Muscle of arm (tissue), 12 donors: Measurements from ENCODE around the gene KCNQ2. TPM values are rescaled to one million over a fixed set of nuclear protein-coding genes. Genes with fewer than 3 reads are reported as not detected.
"Not testable (repeated sequence)": the region's sequence is repeated elsewhere in the genome, so short reads cannot be mapped to it uniquely, and the experiment has no call there.

Experiments
- DNase-seq: peaks from one replicate; pipeline ENCODE4 v3.0.0-alpha.2; 2013
- polyA plus RNA-seq, 12 donors: library from polyadenylated mRNA; unstranded; fragments of 120-200 nt; gene quantifications; one replicate each; pipeline ENCODE4 v1.2.1, GENCODE V29; 2013; ENCODE audit not compliant: insufficient read length in 12 of 12

KCNQ2 gene
- polyA plus RNA-seq, 12 donors = 1.6 to 5.4 (median 2.9) TPM; not detected in 1

DNA sequence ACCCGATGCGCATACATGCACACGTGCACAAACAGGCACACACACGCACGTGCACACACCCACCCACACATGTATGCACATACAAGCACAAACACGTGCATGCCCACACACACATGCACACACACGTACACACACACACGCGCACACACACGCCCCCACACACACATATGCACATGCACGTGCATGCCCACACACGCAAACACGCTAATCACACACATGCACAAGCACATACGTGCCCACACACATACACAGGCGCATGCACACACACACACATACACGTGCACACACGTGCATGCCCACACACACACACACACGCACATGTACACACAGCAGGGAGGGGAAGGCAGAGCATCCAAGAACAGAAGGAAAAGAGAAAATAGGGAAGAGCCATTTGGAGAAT lies 84.5 kb downstream of the KCNQ2 start:
- no peak for DNase-seq

DNA sequence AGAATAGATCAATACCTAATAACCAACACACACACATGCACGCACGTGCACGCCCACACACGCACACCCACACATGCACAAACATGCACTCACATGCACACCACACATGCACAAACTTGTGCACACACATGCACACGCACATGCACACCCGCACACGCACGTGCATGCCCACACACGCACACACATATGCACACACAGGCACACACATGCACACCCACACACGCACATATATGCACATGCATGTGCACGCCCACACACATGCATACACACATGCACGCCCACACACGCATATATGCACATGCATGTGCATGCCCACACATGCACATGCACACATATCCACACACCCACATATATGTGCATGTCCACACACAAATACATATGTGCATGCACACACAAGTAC lies 85.1 kb downstream of the KCNQ2 start:
- DNase-seq = no peak

DNA sequence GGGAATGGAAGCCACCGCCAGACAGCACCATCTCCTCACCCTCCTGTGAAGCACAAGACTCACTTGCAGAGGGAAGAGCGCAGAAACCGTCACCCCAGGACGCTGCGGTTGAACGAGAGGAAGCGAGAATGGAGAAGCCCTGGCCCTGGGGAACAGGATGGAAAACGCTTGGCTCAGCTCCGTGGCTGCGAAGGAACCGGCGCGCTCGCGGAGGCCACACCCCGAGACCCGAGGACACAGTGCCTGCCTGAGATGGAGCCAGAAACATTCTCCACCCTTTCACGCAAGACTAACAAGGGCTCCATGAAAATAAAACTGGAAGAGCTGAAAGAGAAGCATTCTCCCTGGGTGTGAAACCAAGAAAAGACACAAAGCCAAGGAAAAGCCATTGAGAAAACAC lies 86.0 kb downstream of the KCNQ2 start:
- no peak for DNase-seq

DNA sequence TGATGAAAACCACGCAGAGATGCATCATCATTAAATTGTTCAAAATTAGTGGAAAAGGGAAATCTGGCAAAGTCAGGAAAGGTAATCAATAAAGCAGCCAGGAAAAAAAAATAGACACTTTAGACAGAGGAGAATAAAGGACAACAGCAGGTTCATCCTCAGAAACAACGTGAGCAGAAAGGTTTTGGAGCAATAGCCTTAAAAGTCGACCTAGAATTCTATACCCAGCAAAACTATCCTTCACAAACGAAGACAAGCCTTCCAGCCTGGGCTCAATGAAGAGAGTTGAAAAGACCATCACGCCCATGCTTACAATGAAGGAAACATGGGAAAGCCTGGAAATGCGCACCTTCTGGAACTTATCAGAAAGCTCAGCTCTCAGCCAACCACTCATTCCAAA lies 86.6 kb downstream of the KCNQ2 start:
- DNase-seq = no peak

DNA sequence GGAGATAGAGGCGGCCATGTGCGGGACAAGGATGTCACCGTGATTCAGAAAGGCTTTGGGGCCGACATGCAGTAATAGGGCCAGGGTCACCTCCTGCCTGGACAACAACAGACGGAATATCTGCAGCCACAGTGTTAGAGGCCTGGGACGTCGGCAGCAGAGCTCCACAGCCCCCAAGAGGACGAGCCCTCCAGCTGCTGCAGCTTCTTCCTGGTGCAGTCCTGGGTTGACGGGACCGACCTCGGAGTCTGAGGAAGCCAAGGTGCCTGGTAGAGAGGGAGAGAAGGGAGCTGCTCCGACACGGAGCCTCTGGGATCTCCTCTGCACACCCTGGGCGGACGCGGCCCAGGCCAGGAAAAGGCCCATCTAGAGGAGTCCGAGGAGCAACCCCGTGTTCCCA lies 88.1 kb downstream of the KCNQ2 start:
- DNase-seq = no peak

DNA sequence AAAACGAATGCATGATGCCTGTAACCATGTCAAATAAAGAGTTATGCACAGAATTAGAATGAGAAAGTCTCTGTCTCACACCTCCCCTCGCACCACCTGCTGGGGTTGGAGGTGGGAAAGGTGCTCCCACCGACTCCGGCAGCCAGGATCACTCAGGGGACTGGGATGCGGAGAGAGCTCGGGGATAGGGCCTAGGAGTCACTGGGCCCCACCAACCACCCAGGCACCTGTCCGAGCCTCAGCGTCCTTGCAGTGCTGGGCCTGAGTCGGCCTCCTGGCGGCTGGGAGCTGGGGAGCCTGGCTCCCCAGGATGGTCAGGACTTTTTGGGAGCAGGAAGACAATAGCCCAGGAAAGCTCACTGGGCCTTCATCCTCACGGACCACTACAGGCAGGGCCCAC lies 88.9 kb downstream of the KCNQ2 start:
- DNase-seq = no peak

DNA sequence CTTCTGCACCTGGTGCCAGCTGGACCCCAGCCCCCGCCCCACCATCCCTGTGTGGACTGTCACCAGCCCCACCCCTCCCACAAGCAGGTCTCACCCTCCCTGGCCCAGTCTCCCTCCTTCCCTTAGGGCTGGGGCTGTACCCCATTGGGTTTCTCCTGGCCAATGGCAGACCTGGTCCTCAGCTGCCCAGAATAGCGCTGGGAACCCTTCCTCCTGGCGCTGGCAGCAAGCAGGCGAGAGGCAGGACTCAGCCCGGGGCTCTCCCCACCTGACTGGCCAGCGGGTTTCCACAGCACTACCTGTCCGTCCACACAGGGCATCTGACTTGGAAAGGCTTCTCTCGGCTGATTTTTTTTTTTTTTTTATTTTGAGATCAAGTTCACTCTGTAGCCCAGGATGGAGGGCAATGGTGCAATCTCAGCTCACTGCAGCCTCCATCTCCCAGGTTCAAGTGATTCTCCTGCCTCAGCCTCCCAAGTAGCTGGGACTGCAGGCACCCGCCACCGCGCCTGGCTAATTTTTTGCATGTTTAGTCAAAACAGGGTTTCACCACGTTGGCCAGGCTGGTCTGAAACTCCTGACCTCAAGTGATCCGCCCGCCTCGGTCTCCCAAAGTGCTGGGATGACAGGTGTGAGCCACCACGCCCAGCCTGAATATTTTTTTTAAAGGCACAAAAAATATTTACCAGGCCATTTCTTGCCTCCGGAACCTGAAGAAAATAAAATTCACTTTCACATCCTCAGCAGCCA lies 89.7 kb downstream of the KCNQ2 start:
- no peak for DNase-seq

DNA sequence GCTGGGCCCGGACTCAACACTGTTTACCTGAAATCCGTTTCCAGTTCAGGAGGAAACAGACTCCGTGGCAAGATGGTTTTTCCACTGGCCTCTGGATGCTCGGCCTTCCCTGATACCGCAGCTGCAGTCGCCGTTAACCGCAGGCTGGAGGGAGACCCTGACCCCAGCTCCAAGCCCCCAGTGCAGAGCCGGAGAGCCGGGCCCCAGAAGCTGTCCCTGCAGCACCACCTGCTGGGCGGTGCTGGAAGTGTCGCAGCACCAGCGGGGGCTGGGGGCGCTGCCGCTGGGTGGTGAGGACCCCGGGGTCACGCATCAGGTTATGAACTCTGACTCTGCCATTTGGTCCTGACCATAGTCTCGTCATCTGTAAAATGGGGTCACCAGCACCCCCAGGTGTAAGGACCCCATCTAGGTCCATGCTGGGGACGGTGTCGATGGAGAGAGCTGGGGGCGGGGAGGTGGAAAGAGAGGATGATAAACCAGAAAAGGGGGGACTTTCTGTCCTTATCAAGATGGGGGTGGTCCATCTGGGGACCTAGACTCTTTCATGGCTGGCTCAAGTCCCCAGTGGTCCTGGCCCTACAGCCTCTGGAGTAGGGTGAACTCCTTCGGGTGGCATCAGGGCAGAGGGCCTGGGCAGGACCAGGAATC lies 90.5 kb downstream of the KCNQ2 start:
- peak; percentile 19 for DNase-seq

DNA sequence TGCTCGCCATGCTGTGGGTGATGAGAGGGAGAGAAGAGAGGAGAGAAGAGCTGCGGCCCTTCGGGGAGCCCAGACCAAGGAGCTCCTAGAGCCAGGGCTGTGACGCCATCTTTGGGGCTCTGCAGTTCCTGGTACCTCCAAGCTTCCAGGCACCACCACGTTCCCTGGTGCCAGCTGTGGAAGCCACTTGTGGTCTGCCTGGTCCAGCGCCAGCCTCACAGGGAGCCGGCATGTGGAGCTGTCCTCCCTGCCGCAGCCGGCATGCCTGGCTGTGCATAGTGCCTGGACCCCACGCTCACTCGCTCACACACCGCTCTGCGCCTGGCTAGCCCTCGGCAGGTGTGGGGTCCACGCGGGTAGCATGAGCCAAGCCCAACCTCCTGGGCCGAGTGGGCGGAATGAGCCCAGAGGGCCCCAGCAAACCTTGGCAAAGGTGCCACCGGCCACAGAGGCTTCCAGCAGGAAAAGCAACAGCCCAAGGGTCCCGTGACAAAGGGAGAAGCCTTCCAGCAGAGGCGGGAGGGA lies 92.0 kb downstream of the KCNQ2 start:
- no peak for DNase-seq

DNA sequence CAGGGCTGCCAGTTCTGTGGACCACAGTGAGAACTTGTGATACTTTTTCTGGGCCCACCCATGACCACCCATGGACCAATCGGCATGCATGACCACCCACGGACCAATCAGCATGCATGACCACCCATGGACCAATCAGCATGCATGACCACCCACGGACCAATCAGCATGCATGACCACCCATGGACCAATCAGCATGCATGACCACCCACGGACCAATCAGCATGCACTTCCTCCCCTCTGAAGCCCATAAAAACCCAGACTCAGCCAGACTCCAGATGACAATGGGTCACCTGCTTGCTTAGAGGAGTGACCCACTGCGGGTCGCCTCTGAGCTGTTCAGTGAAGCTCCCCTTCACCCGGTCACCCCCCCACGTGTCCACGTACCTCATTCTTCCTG lies 92.6 kb downstream of the KCNQ2 start:
- DNase-seq = not testable (repeated sequence)

DNA sequence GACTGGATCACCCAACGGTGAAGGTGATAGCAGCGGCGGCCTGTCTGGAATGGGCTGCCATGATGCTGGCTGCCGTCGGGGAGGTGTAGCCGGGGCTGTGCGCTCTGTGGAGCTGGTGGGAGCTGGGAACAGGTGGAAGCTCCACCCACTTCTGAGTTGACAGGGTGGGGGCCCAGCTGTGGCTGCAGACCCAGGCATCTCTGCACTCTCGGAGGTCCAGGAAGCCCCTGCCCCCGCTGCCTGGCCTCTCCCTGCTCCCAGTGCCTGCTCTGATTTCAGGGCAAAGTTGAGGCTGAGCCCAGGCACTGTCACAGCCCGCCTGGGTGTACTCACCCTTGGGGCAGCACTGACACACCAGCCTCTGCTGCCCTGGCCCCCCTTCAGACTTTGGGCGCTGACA lies 93.2 kb downstream of the KCNQ2 start:
- no peak for DNase-seq

DNA sequence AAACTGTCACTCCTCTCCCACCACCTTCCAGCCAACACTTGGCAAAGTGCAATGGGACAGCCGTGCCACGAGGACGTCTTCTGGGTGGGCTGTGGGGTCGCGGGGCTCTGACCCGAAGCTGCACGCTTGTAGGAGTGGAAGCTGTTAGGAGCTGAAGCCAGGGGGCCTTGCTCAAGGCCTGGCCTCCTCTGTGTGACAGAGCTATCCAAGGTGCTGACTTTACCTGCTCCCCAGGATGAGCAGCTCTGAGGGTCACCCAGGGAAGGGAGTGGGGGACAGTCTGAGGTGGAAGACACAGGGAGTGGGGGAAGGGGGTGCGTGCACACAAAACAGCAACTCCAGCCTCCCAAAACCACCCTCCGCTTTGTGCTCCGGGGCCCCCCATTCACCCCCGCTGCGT lies 93.8 kb downstream of the KCNQ2 start:
- no peak for DNase-seq

DNA sequence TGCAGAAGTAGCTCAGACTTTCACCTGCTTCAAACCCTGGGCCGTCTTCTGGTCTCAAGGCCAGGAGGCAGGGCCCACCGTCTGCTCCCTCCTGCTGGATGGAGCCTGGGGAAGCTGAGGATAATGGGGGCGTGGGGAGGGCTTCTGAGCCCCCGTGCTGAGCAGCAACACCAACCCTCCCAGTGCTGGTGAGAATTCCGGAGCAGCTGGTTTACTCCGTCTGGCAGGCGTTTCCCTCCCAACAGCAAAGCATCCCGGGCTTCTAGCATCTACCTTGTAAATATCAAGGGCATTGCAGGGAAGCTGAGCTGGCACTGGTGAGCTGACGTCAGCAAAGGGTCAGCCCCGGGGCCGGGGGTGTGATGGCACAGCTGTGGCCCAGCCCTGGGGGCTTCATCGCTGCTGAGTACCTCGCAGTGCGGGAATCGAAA lies 94.5 kb downstream of the KCNQ2 start:
- no peak for DNase-seq

DNA sequence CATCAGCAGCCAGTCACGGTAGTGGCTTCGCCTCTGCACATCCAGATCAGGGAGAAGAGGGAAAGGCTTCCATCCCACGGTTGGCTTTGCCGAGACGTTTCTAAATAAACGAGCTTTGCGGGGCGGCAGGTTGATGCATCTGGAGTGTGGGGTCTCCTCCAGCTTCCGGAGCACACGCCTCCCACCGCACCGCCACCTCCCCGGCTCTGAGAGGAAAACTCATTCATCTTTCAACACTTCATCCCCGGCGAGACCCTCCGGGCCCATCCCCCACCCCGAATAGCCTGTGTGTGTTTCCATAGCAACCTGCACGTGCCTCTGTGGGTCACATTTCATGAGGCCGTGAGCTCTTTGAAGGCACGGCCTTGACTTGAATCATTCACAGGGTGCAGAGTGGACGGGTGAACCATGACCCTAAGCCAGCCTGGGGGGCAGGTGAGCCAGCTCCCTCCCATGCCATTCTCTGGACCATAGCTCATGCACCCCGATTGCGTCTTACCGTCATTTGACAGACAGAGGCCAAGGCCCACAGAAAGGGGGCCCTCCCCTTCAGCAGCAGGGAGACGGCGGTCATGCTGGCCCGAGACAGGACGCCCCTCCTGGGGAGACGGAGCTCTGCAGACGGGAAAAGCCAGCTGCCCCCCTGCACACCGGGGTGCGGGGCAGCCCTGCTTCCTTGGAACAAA lies 95.1 kb downstream of the KCNQ2 start:
- DNase-seq = no peak

DNA sequence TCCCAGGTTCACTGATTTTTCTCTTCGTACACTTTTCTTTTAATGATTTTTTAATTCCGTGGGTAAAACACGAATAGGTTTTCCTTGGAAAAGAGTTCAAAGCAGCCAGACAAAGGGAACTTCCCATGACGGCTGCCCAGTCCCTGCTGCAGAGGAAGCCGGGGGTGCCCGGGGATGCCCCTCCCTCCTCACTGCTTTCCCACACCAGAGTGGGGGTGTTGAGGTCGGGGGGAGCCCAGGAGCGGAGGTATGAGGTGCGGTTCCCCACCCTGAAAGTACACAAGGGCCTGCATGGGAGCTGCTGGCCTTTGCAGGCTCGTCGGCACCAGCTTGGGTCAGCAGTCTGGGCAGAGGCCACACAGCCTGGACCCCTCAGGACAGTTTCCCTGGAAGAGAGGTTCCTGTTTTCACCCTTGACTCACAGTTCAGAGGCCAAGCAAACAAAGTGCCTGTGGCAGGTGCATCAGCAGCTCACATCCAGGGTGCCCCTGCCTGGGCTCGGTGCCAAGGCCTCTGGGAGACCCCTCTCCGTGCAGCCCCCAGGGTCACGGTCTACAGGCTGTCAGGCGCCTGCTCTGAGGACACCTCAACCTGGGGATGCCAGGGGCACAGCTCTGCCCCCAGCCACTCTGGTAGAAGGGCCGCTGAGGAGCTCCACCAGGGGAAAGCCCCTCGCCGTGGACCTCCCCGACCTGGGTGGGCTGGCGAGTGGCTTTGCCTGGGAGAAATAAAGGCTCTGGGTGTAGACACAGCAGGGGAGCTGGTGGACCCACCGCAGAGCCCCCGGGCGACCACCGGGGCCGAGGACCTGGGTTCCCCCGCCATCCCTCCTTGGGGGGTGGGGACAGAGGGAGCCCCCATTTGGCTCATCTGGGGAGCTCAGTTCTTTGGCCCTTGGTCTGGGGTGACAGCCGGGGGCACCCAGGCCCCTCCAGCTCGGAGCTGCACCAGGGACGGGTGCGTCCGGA lies 95.9 kb downstream of the KCNQ2 start:
- DNase-seq = no peak

DNA sequence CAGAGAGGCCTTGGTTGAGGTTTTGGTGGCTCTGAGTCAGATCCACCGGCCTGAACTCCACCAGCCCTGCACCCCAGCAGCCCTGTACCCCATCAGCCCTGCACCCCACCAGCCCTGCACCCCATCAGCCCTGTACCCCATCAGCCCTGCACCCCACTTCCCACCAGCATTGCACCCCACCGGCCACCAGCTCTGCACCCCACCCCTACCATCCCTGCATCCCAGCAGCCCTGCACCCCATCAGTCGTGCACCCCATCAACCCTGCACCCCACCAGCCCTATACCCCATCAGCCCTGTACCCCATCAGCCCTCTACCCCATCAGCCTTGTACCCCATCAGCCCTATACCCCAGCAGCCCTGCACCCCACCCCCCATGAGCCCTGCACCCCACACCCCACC lies 97.0 kb downstream of the KCNQ2 start:
- no peak for DNase-seq

DNA sequence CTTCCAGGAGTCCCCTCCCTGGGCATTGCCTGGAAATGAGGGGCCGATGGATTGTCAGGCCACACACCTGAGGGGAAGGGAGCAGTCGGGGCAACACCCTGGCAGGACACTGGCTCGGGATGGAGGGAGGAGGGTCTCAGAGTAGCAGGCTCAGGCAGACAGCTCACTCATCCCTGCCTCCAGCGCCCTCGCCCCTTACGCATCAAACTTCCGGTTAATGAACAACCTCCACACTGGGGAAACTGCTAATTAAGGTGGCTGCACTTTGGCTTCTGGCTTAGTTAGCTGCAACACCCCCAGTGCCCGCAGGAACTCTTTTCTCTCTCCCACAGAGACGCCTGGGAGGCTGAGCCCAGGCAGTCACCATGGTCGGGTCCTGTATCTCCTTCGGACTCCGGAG lies 98.0 kb downstream of the KCNQ2 start:
- DNase-seq = no peak

DNA sequence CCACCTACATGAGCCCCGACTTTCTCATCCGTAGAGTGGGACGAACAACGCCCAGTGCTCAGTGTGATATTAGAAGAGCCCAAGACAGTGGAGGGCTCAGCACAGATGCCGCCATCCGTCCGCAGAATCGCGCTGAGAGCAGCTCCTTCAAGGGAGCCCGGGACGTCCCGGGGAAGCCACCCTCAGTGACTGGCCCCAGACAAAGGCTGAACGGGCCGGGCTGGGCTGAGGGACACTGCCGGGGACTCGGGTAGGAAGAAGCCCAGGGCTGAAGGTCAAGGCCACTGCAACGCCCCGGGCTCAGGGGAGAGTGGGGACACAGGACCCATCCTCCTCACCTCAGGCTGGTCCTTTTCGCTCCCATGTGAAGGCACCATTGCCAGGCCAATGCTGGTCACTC lies 98.5 kb downstream of the KCNQ2 start:
- DNase-seq = no peak

DNA sequence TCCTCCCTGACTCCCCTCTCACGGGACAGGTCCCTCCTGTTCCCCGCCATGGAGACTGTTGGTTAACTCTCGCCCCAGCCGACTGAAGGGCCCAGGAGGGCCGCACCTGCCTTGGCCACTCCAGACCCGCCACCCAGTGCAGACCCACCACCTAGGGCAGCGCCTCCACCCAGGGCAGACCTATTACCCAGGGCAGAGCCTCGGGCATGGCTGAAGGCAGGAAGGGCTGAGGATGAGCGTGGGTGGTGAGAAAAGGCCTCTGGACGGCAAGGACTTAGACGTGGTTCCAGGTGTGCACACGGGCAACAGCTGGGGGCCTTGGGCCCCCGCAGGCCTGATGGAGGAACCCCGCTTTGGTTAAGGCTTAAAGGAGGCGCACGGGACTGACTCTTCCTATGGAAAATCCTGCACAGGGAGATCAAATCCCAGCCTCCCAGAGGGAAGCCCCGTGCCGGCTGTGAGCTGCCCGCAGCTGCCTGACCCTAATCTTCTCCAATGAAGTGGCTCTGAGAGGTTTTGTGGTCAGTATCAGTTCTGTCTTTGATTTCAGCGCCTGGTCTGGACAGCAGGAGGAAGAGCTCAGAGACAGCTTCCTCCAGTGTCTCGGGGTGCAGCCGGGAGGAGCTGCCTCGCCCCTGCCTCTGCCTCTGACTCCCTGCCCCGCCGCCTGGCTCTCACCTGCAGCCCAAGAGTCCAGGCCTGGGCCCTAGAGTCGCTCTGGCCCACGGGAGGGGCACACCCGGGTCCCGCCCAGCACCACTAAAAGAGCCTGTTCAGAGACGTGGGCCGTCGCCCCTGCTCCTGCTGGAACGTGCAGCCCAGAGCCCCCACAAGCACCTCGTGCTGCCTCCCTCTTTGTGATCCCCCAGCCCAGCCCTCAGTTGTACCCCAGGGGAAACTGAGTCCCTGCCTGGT lies 99.2 kb downstream of the KCNQ2 start:
- no peak for DNase-seq

DNA sequence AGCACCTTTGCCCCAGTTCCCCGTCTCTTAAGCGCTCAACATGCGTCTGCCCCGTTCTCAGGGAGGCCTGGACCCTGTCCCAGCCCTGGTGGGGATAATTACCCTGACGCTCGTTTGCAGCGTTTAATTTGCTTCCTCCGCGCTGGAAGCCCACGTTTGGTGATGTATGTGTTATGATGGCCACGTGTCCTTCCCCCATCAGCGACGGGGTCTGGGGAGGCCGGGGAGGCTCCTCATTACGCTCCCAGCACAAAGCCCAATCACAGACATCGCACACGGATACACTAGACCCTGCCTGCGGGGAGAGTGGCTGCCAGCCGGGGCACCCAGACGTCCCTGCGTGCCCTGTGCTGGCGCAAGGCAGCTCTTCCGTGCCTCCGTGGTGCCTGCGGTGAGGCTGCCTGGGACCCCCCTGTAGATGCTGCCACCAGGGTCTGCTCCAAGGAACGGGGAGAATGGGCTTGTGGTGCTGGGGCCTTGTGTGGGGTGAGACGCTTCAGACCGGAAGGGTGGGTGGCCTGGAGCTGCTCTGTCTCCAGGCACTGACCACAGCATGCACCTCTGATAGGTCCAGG lies 101.1 kb downstream of the KCNQ2 start:
- DNase-seq = no peak
